ENCODE data around the gene FOXRED1. TPM values are rescaled to one million over a fixed set of nuclear protein-coding genes. Genes with fewer than 3 reads are reported as not detected.
"Not testable (repeated sequence)": the region's sequence is repeated elsewhere in the genome, so short reads cannot be mapped to it uniquely, and the experiment has no call there.

The FOXRED1 gene
- total RNA-seq (2014; rRNA removed; shearing (Covaris generic); ENCODE audit: low replicate concordance): 26.8 and 33.2 TPM in 2 replicates

DNA sequence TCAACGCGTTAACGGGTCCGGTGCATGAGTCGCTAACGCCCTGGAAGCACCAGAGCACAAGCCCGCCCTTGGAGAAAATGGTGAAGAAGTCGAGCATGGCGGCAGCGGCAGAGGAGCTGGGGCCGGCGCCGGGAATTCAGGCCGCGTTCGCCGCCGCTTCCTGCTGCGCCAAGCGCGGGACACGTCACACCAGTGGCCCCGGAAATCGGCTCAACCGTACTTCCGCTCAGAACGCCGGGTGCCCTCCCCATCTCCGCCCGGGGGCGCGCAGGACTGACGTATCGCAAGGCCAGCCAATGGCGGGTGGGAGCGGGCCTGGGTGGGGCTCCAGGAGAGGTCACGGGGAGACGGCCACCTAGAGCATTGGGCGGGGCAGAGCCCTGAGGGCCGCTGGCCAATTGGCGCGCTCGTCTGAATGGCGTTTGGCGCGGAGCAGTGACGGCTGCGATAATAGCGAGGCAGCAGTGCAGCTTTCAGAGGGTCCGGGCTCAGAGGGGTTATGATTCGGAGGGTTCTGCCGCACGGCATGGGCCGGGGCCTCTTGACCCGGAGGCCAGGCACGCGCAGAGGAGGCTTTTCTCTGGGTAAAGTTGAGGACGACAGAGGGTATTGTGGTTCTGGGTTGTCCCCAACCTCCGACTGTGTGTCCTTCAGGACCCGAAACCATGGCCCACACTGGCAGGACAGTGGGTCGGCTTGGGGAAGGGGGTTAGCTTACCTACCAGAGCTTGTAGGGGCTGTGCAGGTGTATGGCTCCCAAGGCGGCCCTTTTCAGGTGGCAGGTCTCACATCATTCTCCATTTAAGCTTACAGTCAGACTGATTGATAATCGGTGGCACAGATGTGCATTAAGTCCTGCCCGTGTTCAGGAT, at the start of gene FOXRED1, which contains the start of gene SRPRA:
TSS of gene FOXRED1 (plus strand) at position 447 of the 872 bp plus-strand sequence. CDS start at position 500, 53 bp downstream.
TSS of gene SRPRA (minus strand) at position 188 of the 872 bp plus-strand sequence. CDS start at position 97, 91 bp downstream.
- peaks cover 52% of the 10 kb centered on the region for H3K36me3 ChIP-seq
- no peaks in the 10 kb centered on the region for H3K27me3 ChIP-seq
- H3K9me3 ChIP-seq: no peaks in the 10 kb centered on the region
- peak within 1 kb of the TSS; percentile 75 for H3K4me3 ChIP-seq
- DNase-seq: peak; percentile 99

DNA sequence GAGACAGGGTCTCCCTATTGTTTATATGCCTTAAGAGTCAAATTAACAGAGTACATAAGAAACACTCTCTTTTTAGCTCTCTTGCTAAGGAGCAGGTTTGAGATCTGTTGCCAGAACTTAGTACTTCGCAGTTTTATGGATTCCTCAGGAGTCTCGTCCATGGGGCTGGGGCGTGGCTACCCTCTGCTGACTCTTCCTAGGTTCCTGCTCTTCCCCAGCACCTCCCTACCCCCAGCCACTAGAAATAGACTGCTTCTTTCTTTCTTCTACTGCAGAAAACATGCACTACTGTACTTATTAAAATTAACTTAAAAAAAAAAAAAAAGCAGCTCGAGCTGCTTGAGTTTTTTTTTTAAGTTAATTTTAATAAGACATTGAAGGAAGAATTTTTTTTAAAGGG, 49.4 kb upstream of the FOXRED1 start:
- no peak for DNase-seq
- no peaks in the 10 kb centered on the region for H3K36me3 ChIP-seq

DNA sequence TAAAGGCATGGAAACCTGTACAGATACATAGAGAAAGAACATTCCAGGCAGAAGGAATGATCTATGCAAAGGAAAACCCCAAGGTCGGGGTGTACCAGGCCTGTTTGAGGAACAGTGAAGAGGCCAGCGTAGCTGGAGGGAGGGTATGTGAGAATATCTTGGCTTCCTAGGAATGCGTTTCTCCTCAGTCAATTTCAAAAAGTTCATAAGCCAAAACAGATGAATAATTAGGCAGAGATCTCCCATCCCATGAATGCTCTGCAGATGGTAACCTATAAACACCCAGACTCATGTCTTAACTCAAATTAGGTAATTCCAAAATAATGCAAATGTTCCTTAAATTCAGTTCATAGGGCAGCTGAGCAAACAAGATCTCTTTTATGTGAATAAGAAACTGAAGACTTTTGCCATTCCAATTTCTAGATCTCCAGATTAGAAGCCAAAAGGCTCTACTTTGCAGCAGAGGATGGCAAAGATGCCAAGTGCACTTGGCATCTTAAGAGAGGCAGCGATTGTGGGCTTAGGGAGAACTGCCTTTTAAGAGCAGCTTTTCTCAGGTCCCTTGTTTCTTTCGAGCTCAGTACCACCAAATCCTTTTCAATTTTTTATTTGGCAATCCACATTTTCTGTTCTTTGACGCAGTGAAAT, 44.2 kb upstream of the FOXRED1 start:
- DNase-seq: no peak
- H3K27me3 ChIP-seq: no peaks in the 10 kb centered on the region
- H3K4me3 ChIP-seq: no peak overlapping the region
- no peaks in the 10 kb centered on the region for H3K36me3 ChIP-seq
- no peaks in the 10 kb centered on the region for H3K9me3 ChIP-seq

More for the DNA sequence above, 49.4 kb upstream of the FOXRED1 start:
- H3K9me3 ChIP-seq: no peaks in the 10 kb centered on the region
- no peak overlapping the region for H3K4me3 ChIP-seq
- H3K27me3 ChIP-seq: no peaks in the 10 kb centered on the region

DNA sequence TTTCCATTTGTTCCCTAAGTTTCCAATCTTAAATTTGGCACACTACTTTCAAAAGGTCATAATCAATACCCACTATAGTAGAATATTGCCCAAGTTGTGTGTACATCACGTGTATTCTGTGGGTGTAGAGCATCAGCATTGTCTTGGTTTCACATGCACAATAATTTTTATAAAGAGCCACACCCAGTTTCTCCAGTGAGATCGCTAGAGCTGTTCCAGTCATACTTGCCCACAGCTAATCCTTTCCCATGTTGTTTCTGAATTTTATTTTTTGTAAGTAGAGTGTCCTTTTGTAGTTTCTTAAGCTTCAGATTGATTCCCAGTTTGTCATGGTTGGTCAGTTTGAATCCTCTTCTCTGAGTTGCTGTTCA, 43.7 kb upstream of the FOXRED1 start:
- no peak overlapping the region for H3K4me3 ChIP-seq
- no peak for DNase-seq
- H3K27me3 ChIP-seq: no peaks in the 10 kb centered on the region

DNA sequence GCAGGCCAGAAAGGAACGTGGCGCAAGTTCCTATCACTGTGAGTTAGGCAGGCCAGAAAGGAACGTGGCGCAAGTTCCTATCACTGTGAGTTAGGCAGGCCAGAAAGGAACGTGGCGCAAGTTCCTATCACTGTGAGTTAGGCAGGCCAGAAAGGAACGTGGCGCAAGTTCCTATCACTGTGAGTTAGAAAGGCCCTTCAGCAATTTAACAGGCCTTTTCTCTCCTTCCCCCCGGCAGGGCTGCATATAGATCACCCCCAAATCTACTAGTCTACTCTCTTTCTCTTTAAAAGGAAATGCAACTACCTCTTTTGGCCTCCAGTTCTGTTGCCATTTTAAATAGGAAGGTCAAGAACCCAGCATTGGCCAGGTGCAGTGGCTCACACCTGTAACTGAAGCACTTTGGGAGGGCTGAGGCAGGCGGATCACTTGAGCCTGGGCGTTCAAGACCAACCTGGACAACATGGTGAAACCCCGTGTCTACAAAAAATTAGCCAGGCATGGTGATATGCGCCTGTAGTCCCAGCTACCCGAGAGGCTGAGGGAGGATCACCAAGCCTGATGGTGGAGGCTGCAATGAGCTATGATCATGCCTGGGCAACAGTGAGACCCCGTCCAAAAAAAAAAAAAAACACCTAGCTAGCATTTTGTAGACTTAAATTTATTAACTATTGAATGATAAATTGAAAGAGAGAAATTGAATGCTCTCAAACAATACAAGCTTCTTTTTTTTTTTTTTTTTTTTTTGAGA, 42.4 kb upstream of the FOXRED1 start:
- Histone ChIP-seq H3K27me3 (no peaks in the 10 kb centered on the region), H3K36me3 (no peaks in the 10 kb centered on the region), H3K9me3 (no peaks in the 10 kb centered on the region), H3K4me3 (no peak overlapping the region)
- DNase-seq: no peak

More for the DNA sequence above, 43.7 kb upstream of the FOXRED1 start:
- H3K9me3 ChIP-seq: no peaks in the 10 kb centered on the region
- no peaks in the 10 kb centered on the region for H3K36me3 ChIP-seq

DNA sequence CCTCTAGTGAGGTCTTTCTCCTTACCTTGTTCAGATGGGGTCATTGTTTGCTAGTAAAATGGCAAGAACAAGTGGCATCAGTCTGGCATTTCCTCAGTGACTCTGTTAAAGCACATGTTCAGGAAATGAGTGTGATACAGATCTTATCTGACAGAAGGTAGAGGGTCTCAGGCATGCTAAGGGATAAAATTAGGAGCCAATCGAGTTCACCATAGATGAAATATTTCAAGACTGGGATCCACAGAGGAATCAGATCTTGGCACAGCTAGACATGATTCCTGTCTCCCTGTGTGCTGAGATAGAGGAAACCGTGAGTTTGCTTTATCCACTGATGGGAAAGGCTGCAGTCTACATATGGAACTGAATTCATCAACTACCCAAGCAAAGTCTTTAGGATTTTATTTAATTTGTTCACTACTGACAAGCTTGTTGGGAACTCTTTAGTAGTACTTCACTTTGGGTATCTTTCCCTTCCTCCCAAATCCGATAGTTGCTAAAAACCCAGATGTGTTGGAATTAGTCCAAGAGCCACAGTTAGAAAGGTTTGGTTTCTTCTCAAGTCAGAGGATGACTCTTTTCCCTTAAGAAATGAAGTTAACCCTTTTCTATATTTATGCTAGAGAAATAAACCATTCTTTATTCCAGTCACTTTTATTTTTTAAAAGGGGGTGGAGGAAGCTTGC, 39.0 kb upstream of the FOXRED1 start:
- Histone ChIP-seq H3K36me3 (no peaks in the 10 kb centered on the region), H3K27me3 (no peaks in the 10 kb centered on the region), H3K9me3 (no peaks in the 10 kb centered on the region), H3K4me3 (no peak overlapping the region)
- DNase-seq: no peak

DNA sequence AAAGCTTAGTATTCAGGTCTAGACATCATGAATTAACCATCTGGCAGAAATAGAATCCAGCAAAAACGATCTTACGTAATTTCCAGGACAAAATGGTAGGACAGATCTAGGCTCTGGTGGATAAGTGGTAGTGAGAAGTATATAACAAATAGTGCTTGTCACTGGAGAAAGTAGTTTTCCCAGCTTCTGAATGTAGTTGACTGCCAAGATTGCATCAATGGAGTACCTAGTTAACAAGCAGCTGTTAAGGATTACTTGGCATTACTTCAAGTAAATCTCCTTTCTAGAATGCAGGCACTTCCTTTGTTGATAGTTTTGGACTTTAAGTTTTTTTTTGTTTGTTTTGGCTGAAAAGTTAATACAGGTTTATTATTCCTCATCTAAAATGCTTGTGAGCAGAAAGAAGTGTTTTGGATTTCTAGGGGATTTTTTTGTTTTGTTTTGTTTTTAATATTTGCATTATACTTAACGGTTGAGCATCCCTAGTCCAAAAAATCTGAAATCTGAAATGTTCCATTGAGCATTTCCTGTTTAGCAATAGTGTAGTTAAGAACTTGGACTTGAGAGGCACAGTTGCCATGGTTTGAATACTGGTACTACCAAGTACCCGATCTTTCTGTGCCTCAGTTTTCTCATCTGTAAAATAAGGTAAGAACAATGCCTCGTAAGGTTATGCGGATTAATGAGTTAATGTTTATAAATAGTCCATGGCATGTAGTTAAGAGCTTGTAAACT, 37.1 kb upstream of the FOXRED1 start:
- DNase-seq: no peak
- H3K4me3 ChIP-seq: no peak overlapping the region
- no peaks in the 10 kb centered on the region for H3K27me3 ChIP-seq
- no peaks in the 10 kb centered on the region for H3K9me3 ChIP-seq
- H3K36me3 ChIP-seq: peaks cover 8% of the 10 kb centered on the region

DNA sequence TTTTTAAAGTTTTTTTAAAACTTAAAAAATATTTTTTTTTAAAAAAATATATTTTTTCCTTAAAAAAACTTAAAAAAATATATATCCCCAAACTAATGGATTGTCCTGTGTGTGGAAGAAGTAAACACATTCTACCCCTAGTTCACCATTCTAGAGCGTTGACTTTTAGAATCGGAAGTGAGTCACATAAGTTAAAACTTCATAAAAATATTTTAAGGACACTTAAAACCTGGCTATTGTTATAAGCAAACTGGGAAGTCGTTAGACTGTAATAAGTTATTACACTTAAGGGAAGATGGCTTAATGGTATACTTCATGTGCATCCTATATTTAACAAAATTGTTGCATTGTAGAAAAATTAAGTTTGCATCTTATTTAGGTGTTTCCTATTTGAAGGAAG, 36.3 kb upstream of the FOXRED1 start:
- Histone ChIP-seq H3K27me3 (no peaks in the 10 kb centered on the region), H3K4me3 (no peak overlapping the region), H3K9me3 (no peaks in the 10 kb centered on the region), H3K36me3 (peaks cover 8% of the 10 kb centered on the region)
- DNase-seq: no peak

DNA sequence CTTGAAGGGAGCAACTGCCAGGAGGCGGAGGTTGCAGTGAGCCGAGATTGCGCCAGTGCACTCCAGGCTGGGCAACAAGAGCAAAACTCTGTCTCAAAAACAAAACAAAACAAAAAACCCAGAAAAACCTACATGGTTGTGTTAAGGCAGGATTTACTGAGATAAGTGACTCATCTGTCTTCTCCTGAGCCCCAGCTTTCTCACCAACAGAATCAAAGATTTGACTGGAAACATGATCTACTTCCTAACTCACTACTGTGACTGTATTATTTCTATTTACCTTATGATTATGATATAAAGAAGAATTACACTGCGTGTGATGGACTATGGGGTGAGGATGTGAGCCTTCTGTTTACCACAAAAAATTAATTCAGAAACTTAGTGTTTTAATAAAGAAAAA, 35.6 kb upstream of the FOXRED1 start:
- Histone ChIP-seq H3K36me3 (peaks cover 8% of the 10 kb centered on the region), H3K27me3 (no peaks in the 10 kb centered on the region), H3K4me3 (no peak overlapping the region), H3K9me3 (no peaks in the 10 kb centered on the region)
- DNase-seq: no peak

DNA sequence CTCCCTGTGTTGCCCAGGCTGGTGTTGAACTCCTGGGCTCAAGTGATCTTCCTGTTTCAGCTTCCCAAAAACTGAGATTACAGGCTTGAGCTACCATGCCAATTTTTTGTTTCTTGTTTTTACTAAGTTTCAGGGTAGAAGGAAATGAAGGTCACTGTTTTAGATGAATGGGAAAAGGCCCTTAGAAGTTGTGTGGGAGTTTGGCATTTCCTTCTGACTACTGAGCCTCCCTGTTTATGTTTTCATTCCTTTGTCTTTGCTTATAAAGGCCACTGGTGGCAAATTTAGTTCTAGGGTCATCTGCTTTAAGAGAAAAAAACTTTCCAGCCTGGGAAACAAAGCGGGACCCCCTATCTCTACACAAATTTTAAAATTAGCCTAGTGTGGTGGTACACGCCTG, 22.3 kb upstream of the FOXRED1 start:
- no peak for DNase-seq
- Histone ChIP-seq H3K36me3 (peaks cover 4% of the 10 kb centered on the region), H3K27me3 (no peaks in the 10 kb centered on the region), H3K9me3 (no peaks in the 10 kb centered on the region), H3K4me3 (no peak overlapping the region)

DNA sequence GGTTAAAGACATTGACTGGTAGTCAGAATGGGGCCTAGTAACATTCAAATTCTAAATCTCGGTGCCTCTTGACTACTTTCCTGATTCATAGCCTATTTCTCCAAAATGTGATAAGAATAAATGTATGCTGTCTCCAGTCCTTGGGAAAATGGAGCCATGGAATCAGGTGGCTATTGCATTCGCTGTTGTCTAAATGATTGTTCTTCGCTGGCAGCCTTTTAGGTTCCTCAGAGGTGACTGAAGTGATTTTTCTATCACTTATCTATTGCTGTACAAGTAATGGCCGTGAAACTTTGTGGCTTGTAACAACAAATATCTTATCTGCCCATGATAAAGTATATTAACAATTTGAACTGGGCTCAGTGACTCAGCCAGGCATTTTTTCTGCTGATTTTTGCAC, 15.7 kb upstream of the FOXRED1 start:
- DNase-seq: no peak
- peaks cover 23% of the 10 kb centered on the region for H3K36me3 ChIP-seq
- no peak overlapping the region for H3K4me3 ChIP-seq
- H3K9me3 ChIP-seq: no peaks in the 10 kb centered on the region
- H3K27me3 ChIP-seq: no peaks in the 10 kb centered on the region

DNA sequence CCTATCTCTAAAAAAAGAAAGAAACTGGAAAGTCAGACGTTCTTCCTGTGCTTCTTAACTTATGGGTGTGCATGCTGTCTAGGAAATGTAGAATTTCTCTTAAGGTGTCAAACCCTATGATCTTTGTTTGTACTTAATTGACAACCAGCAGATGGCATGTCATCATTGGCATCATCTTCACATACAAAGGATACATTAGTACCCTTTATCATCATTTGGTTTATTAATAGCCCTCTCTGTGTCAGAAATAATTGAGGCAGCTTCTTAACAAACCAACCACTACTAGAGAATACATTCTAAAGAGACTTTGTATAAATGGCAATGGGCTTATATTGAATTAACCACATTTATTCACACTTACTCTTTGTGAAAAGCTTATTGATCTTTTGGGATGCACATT, 14.1 kb upstream of the FOXRED1 start:
- DNase-seq: no peak
- Histone ChIP-seq H3K9me3 (no peaks in the 10 kb centered on the region), H3K4me3 (no peak overlapping the region), H3K36me3 (peaks cover 25% of the 10 kb centered on the region), H3K27me3 (no peaks in the 10 kb centered on the region)

DNA sequence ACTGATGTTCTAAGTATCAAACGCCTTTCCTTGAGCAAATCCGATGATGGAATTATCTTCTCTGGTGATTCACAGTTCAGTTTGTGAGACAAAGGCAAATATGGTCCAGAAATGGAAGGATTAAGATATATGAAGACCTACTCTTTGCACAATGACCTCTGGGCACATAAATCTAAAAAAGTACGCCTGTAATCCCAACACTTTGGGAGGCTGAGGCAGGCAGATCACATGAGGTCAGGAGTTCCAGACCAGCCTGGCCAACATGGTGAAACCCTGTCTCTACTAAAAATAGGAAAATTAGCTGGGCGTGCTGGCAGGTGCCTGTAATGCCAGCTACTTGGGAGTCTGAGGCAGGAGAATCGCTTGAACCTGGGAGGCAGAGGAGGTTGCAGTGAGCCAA, 13.4 kb upstream of the FOXRED1 start:
- not testable (repeated sequence) for H3K27me3 ChIP-seq, DNase-seq, H3K4me3 ChIP-seq, H3K9me3 ChIP-seq
- peaks cover 25% of the 10 kb centered on the region for H3K36me3 ChIP-seq

DNA sequence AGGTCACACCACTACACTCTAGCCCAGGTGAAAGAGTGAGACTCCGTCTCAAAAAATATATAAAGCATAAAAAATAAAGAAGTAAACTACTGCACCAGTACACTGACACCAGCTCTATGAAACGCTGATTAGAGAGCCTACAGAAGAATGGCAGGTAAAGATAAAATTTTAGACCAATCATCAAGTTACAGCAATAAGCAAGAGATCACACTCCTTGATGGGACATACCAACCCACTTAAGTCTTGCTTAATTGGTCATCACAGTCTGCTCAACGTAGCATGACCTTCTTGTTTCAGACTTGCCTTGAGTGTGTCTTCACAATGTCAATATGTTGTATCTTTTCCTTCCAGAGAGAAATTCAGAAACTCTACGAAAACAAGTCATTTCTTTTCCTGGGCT, 12.7 kb upstream of the FOXRED1 start:
- Histone ChIP-seq H3K4me3 (no peak overlapping the region), H3K36me3 (peaks cover 27% of the 10 kb centered on the region), H3K27me3 (no peaks in the 10 kb centered on the region), H3K9me3 (no peaks in the 10 kb centered on the region)
- no peak for DNase-seq

DNA sequence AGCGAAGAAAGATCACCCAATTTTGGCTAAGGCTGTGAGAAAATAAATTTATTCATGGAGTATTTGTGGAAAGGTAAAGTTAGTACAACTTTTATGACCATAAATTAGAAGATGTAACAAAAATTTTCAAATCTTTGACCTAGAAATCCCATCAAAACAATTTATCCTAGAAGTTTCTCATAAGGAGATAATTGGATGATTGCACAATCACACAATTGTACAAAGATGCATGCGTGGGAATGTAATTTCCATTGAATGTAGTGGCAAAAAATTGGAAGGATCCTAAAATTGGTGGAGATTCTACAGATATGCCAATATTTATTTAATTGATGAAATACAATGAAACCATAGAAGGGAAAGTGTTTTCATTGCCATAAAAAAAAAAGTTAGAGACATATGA, 11.8 kb upstream of the FOXRED1 start:
- no peak for DNase-seq
- no peaks in the 10 kb centered on the region for H3K9me3 ChIP-seq
- no peaks in the 10 kb centered on the region for H3K27me3 ChIP-seq
- H3K4me3 ChIP-seq: no peak overlapping the region
- H3K36me3 ChIP-seq: peaks cover 35% of the 10 kb centered on the region

DNA sequence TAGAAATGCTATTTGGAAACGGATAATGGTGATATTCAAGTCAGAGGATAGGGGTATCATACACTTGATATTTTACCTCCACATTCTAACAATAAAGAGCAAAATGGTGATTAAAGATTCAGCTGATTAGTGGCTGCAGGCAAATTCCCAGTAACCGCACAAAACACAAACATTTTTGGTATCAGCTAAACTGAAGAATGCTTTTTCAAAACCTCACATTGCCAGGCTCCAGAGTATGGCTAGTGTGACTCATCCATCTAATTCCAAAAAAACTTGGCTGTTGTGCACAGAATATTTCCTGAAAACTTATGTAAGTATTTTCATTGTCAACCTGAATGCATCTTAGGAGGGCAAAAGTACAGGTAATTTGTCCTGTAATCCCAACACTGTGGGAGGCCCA, 11.2 kb upstream of the FOXRED1 start:
- H3K4me3 ChIP-seq: no peak overlapping the region
- H3K27me3 ChIP-seq: no peaks in the 10 kb centered on the region
- no peaks in the 10 kb centered on the region for H3K9me3 ChIP-seq
- DNase-seq: no peak
- peaks cover 36% of the 10 kb centered on the region for H3K36me3 ChIP-seq

All from MG63 (cell line).